GM19240 (cell line): ENCODE data around the gene ADGRE3.
"Not testable (repeated sequence)": the region's sequence is repeated elsewhere in the genome, so short reads cannot be mapped to it uniquely, and the experiment has no call there.

ENCODE experiments used
- DNase-seq: peaks from one replicate; pipeline ENCODE4 v3.0.0; 2011; ENCODE audit warnings: low spot score; ENCODE audit not compliant: insufficient read length

Gene ADGRE3

GRCh38 chr19:14670408-14670807, 4.2 kb downstream of the ADGRE3 start:
- no peak for DNase-seq

- no peak for DNase-seq
Measured at GRCh38 chr19:14669940-14670339, 4.7 kb downstream of the ADGRE3 start.

DNA sequence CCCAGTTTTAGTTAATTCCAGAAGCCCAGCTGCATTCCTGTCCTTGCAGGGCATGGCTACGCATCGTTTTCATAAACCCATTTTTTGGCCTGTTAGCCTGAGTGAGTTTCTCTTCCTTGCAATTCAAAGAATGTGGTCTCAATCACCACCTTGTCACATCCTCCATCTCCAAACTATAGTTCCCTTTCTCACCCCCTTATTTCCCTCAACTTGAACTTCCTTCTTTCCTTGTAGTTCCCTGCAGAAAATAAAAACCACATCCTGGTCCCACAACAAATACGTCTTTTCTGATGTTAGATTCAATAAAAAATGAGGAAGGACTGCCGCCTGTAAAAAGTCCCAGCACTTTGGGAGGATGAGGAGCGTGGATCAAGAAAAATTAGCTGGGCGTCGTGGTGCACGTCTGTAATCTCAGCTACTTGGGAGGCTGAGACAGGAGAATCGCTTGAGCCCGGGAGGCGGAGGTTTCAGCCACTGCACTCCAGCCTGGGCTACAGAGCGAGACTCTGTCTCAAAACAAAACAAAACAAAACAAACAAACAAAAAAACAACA, 13.2 kb downstream of the ADGRE3 start:
- DNase-seq, result no peak

GRCh38 chr19:14659874-14660489, 14.7 kb downstream of the ADGRE3 start:
- no peak for DNase-seq

DNA sequence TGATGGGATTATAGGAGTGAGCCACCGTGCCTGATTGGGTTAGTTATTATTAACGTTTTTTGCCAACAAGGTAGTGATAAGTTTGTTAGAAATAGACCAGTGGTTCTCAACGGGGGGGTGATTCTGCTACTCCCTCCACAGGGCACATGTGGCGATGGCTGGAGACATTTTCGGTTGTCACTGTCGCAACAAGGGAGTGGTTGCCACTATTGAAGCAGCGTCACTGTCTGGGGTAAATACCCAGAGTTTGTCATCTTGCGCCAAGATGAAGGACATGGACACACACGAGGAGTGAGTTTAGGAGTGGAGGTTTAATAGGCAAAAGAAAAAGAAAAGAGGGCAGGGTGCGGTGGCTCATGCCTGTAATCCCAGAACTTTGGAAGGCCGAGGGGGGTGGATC, 18.9 kb downstream of the ADGRE3 start:
- no peak for DNase-seq

DNA sequence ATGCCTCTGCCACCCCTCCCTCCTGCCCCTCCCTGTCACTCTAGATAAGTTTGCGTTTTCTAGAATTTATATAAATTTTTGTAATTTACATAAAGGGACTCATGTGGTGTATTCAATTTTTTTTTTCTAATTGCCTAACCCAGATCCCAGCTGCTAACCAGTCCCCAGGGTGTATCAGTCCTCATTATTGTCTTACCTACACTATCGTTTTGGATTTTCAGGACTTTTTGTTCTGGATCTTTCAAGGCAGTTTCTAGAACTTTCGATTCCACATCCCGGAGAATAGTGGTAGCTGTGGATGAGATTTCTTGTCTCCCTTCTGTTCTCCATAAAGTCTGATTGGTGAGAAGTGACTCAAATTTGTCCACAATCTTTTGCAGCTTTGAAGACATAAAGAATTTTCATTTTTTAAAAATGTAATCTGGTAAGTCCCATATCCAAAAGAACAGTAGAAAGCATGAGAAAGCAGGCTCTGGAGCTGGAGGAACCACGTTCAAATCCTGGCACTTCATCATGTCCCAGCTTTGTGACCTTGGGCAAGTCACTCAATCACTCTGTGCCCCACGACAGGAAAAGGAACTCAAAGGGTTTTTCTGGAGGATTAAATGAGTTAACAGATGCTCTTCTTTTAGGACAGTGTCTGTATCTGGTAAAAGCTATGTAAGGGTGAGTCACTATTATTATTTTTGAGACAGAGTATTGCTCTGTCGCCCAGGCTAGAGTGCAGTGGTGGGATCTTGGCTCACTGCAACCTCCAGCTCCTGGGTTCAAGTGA, 19.7 kb downstream of the ADGRE3 start:
- no peak for DNase-seq

DNA sequence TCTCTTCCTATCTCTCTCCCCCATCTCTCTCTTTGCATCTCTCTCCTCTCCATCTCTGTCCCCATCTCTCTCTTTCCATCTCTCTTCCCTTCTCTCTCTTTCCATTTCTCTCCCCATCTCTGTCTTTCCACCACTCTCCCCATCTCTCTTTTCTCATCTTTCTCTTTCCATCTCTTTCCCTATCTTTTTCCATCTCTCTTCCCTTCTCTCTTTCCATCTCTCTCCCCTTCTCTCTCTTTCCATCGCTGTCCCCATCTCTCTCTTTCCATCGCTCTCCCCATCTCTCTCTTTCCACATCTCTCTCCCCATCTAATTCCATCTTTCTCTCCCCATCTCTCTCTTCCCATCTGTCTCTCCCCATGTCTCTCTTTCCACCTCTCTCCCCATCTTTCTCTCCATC, 24.5 kb downstream of the ADGRE3 start:
- DNase-seq, result no peak

- no peak for DNase-seq
Measured at GRCh38 chr19:14649020-14649419, 25.6 kb downstream of the ADGRE3 start.

GRCh38 chr19:14648506-14648905, 26.1 kb downstream of the ADGRE3 start:
- DNase-seq, result no peak

DNA sequence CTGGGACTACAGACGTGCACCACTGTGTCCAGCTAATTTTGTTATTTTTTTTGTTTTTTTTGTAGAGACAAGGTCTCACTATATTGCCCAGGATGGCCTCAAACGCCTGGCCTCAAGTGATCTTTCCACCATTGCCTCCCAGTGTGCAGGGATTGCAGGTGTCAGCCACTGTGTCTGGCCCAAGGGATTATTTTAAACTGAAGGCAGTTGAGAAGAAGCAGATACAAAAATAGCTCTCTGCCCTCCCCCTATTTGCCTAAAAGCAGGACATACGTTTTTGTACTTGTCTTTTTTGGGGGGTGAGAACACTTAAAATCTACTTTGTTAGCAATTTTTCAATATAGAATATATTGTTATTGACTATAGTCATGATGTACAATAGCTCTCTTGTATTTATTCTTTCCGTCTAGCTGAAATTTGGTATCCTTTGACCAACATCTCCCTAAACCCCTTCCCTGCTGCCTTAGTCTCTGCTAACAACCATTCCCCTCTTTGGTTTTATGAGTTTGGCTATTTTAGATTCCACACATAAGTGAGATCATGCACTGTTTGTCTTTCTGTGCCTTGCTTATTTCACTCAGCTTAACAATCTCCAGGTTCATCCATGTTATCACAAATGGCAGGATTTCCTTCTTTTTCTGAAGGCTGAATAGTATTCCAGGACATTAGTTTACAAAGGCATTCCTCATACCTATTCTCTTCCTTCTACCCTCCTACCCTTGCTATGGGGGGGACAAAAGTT, 34.9 kb downstream of the ADGRE3 start:
- no peak for DNase-seq

- DNase-seq, result no peak
Measured at GRCh38 chr19:14632286-14632685, 42.4 kb downstream of the ADGRE3 start.

GRCh38 chr19:14629557-14629956, 45.1 kb downstream of the ADGRE3 start:
- no peak for DNase-seq

DNA sequence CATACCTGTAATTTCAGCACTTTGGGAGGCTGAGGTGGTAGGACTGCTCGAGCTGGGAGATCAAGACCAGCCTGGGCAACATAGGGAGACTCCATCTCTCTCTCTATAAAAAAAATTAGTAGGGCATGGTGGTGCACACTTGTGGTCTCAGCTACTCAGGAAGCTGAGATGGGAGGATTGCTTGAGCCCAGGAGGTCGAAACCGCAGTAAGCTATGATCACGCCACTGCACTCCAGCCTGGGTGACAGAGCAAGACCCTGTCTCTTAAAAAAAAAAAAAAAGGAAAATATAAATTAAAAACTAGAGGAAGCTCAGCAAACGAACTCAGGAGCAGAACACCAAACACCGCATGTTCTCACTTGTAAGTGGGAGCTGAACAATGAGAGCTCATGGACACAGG, 50.2 kb downstream of the ADGRE3 start:
- not testable (repeated sequence) for DNase-seq

DNA sequence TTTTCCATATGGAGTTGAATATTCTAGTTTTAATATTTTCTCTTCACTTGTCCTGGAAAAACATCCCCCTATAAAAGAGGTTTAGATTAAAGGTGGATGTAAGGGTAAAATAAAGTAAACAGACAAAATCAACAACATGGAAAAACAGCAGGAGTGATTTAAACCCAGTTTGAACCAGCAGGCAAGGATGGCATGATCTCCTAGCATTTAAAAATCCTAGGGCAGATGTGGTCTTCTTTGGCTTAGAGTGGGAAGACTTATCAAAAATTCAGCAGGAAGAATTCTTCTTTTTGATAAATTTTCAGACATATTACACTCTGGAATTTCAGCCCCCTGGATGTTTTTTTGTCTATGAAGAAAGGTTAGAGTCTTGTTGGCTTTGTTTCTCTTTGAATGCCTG, 55.2 kb downstream of the ADGRE3 start:
- DNase-seq, result no peak

DNA sequence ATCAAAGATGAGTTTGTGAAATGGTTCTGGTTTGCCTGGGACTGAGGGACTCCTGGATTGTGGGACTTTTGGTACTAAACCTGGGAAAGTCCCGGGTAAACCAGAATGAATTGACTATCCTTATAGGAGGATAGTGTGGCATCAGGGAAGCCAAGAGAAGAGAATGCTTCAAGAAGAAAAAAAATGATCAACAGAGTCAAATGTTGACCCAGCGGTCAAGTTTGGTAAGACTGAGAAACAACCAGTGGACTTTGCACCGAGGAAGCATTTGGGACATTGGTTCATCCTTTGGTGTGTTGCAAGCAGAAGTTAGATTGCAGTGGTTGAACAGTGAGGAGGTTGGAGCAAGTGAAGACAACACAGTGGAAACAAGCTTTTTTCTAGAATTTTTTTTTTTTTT, 58.2 kb downstream of the ADGRE3 start:
- DNase-seq, result no peak

GRCh38 chr19:14615623-14616022, 59.0 kb downstream of the ADGRE3 start:
- no peak for DNase-seq

DNA sequence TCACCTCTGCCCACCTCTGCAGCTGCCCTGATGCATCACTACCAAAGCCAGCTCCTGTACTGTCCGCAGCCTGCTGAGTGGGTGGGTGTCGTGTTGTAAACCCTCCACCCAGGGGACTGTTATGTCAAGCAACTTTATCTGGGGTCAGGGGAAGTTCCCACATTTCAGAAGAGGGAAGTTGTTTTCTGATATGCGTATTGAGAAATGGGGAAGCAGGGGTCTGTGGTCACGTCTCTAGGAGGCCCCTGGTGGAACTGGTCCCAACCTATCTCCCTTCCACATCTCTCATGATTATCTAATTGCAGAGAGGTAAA, 60.6 kb downstream of the ADGRE3 start:
- DNase-seq, result no peak

GRCh38 chr19:14613399-14614098, 61.1 kb downstream of the ADGRE3 start:
- DNase-seq, result not testable (repeated sequence)

GRCh38 chr19:14612657-14613056, 62.0 kb downstream of the ADGRE3 start:
- DNase-seq, result no peak

DNA sequence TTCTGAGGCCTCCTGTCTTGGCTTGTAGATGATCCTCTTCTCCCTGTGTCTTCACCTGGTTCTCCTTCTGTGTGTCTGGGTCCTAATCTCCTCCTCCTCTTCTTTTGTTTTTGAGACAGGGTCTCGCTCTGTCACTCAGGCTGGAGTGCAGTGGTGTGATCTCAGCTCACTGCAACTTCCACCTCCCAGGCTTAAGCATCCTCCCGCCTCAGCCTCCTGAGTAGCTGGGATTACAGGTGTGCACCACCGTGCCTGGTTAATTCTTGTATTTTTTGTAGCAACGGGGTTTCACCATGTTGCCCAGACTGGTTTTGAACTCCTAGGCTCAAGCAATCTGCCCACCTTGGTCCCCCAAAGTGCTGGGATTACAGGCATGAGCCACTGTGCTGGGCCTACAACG, 62.4 kb downstream of the ADGRE3 start:
- DNase-seq, result not testable (repeated sequence)

DNA sequence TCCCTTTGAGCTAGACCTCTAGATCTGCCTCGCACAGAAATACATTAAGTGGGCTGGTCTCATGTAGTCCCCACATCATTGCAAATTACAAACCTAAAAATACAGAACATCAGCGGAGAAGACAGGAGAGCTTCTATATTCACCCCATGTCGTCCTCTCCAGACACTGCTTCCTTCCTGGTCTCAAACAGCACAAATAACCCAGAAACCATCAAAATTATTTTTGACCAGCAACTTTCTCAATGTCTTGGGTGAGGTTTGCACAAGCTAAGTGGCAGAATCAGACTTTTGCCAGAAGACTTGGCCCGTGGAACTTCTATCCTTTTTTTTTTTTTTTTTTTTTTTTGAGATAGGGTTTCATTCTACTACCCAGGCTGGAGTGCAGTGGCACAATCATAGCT, 63.6 kb downstream of the ADGRE3 start:
- DNase-seq, result no peak

DNA sequence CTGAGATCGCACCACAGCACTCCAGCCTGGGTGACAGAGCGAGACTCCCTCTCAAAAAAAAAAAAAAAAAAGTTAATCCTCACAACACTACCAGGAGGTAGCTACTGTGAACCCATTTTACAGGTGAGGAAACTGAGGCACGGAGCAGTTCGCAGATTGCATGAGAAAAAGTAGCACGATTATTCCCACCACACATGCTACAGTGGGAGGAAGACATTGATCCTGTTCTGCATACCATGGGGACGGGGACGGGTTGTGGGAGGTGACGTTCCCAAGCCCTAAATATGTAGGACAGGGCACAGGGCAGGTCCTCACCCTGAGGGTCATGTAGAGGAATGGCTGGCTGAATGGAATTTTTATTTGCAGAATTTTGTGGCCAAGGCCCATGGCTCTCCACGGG, 68.0 kb downstream of the ADGRE3 start:
- no peak for DNase-seq
